WTC11 (cell line): ENCODE results near the gene ZNF438. TPM values are rescaled to one million over a fixed set of nuclear protein-coding genes. Genes with fewer than 3 reads are reported as not detected.

ENCODE experiments used
- ATAC-seq: fragments of 200-7000 bp; cut with Tn5 transposase; 2 replicates; pipeline ENCODE4 v1.10.0; 2021; ENCODE audit warnings: mild to moderate bottlenecking, moderate library complexity
- CTCF ChIA-PET: fragments of 300-600 bp; sonication (Branson Sonifier 250); formaldehyde crosslinking; loops from one replicate; lab custom pipeline; 2021; ENCODE audit warnings: antibody characterized with exemption; lab: Charles Lee
- POLR2A ChIA-PET: fragments of 350-600 bp; sonication (Branson Sonifier 250); formaldehyde crosslinking; loops from one replicate; lab custom pipeline; 2021; ENCODE audit warnings: antibody characterized with exemption; lab: Charles Lee
- DNase-seq: peaks from one replicate; pipeline ENCODE4 v3.0.0; 2021; ENCODE audit warnings: low spot score
- H3K27ac Mint-ChIP-seq: 2 replicates; pipeline ENCODE4 v1.8.0; 2021; ENCODE audit warnings: mixed read lengths
- H3K27me3 Mint-ChIP-seq: 2 replicates; pipeline ENCODE4 v1.8.0; 2021; ENCODE audit warnings: low read depth, mild to moderate bottlenecking, moderate library complexity, mixed read lengths
- H3K36me3 Mint-ChIP-seq: 2 replicates; pipeline ENCODE4 v1.8.0; 2021; ENCODE audit warnings: mixed read lengths
- H3K4me1 Mint-ChIP-seq: 2 replicates; pipeline ENCODE4 v1.8.0; 2022; ENCODE audit warnings: mixed read lengths
- H3K4me3 Mint-ChIP-seq: 2 replicates; pipeline ENCODE4 v1.8.0; 2021; ENCODE audit warnings: mild to moderate bottlenecking, moderate library complexity, mixed read lengths
- H3K9me3 Mint-ChIP-seq: 2 replicates; pipeline ENCODE4 v1.8.0; 2021; ENCODE audit warnings: mixed read lengths
- GABPB1 ChIP-seq: sonication (generic); formaldehyde crosslinking; IDR thresholded peaks from 2 replicates; pipeline ENCODE4 v1.8.1; 2023; ENCODE audit warnings: mild to moderate bottlenecking, missing genetic modification reagents
- HMGA2 ChIP-seq: fragments of 250-450 bp; sonication (Bioruptor Pico); IDR thresholded peaks from 2 replicates; pipeline ENCODE4 v1.4.0; 2021; ENCODE audit warnings: mild to moderate bottlenecking, moderate library complexity
- IRF2 ChIP-seq: sonication (generic); formaldehyde crosslinking; IDR thresholded peaks from 2 replicates; pipeline ENCODE4 v1.8.0; 2022; ENCODE audit warnings: low read depth, missing genetic modification reagents, borderline replicate concordance
- MLX ChIP-seq: sonication (generic); formaldehyde crosslinking; IDR thresholded peaks from 2 replicates; pipeline ENCODE4 v1.8.1; 2023; ENCODE audit warnings: mild to moderate bottlenecking, missing genetic modification reagents, moderate library complexity
- MYBL2 ChIP-seq: sonication (generic); formaldehyde crosslinking; IDR thresholded peaks from 2 replicates; pipeline ENCODE4 v1.8.1; 2023; ENCODE audit warnings: mild to moderate bottlenecking, moderate library complexity, missing genetic modification reagents
- PRRX2 ChIP-seq: fragments of 250-450 bp; sonication (Bioruptor Pico); IDR thresholded peaks from 2 replicates; pipeline ENCODE4 v1.8.0; 2021; ENCODE audit warnings: mild to moderate bottlenecking
- STAT6 ChIP-seq: sonication (generic); formaldehyde crosslinking; conservative IDR thresholded peaks from 2 replicates; pipeline ENCODE4 v1.8.1; 2023; ENCODE audit warnings: mild to moderate bottlenecking, low read depth, missing genetic modification reagents, moderate library complexity
- ZNF425 ChIP-seq: fragments of 250-450 bp; sonication (Bioruptor Pico); conservative IDR thresholded peaks from 2 replicates; pipeline ENCODE4 v1.9.0; 2021; ENCODE audit warnings: mild to moderate bottlenecking
- ZNF532 ChIP-seq: fragments of 250-450 bp; sonication (Bioruptor Pico); IDR thresholded peaks from 2 replicates; pipeline ENCODE4 v1.9.0; 2021; ENCODE audit warnings: mild to moderate bottlenecking, borderline replicate concordance
- total RNA-seq: library from RNA; stranded (reverse); gene quantifications from 3 replicates; pipeline ENCODE4 v1.2.3, GENCODE V29; 2021
- TF ChIP-seq, protein P1 (sequence below): fragments of 250-450 bp; sonication (Bioruptor Pico); IDR thresholded peaks from 2 replicates; pipeline ENCODE4 v1.8.0; 2021; ENCODE audit warnings: mild to moderate bottlenecking
- TF ChIP-seq, protein P2 (sequence below): sonication (generic); formaldehyde crosslinking; IDR thresholded peaks from 2 replicates; pipeline ENCODE4 v1.8.1; 2023; ENCODE audit warnings: mild to moderate bottlenecking, moderate library complexity, missing genetic modification reagents
- TF ChIP-seq, protein P3 (sequence below): sonication (generic); formaldehyde crosslinking; conservative IDR thresholded peaks from 2 replicates; pipeline ENCODE4 v1.8.1; 2022; ENCODE audit warnings: mild to moderate bottlenecking, missing genetic modification reagents

The ZNF438 gene
- total RNA-seq, 1 experiment from 2014 or later: 1.9 TPM

DNA sequence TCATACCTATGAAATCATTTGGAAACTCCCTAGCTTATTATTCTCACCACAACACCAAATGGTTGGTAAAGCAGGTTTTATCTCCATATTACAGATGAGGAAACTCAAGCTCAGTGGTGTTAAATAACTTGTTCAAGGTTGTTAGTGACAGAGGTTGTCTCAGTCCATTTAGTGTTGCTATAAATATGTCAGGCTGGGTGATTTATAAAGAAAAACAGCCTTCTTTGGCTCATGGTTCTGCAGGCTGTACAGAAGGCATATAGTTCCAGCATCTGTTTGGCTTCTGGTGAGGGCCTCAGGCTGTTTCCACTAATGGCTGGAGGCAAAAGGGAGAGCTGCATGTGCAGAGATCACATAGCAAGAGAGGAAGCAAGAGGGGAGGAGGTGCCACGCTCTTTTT lies 96.6 kb downstream of the ZNF438 start (continued):
- TF ChIP-seq, protein P1, sequence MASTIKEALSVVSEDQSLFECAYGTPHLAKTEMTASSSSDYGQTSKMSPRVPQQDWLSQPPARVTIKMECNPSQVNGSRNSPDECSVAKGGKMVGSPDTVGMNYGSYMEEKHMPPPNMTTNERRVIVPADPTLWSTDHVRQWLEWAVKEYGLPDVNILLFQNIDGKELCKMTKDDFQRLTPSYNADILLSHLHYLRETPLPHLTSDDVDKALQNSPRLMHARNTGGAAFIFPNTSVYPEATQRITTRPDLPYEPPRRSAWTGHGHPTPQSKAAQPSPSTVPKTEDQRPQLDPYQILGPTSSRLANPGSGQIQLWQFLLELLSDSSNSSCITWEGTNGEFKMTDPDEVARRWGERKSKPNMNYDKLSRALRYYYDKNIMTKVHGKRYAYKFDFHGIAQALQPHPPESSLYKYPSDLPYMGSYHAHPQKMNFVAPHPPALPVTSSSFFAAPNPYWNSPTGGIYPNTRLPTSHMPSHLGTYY: no peak
- TF ChIP-seq IRF2 (CRISPR knock-in tag) (no peak), ZNF532 (CRISPR knock-in tag) (no peak), GABPB1 (CRISPR knock-in tag) (no peak), PRRX2 (CRISPR knock-in tag) (no peak)
- TF ChIP-seq, protein P2, sequence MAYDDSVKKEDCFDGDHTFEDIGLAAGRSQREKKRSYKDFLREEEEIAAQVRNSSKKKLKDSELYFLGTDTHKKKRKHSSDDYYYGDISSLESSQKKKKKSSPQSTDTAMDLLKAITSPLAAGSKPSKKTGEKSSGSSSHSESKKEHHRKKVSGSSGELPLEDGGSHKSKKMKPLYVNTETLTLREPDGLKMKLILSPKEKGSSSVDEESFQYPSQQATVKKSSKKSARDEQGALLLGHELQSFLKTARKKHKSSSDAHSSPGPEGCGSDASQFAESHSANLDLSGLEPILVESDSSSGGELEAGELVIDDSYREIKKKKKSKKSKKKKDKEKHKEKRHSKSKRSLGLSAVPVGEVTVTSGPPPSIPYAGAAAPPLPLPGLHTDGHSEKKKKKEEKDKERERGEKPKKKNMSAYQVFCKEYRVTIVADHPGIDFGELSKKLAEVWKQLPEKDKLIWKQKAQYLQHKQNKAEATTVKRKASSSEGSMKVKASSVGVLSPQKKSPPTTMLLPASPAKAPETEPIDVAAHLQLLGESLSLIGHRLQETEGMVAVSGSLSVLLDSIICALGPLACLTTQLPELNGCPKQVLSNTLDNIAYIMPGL (CRISPR knock-in tag): no peak
- TF ChIP-seq, all 79 proteins: peak for 0

GRCh38 chr10:30931094-30931493 lies 100.6 kb downstream of the ZNF438 start:
- Mint-ChIP-seq H3K27me3 (0 out of 2 replicates have a peak, but pooled peaks cover 3% of the 10 kb centered on the region), H3K4me3 (no peak overlapping the region), H3K36me3 (peaks cover 37% of the 10 kb centered on the region), H3K27ac (no peak overlapping the region), H3K4me1 (no peaks in the 10 kb centered on the region), H3K9me3 (peaks cover 46% of the 10 kb centered on the region)
- CTCF ChIA-PET: no interaction called here
- DNase-seq: no peak
- TF ChIP-seq, protein P2 (CRISPR knock-in tag): no peak
- TF ChIP-seq ZNF425 (CRISPR knock-in tag) (no peak), MYBL2 (CRISPR knock-in tag) (no peak), MLX (CRISPR knock-in tag) (no peak), HMGA2 (CRISPR knock-in tag) (no peak), STAT6 (CRISPR knock-in tag) (no peak)
- TF ChIP-seq, protein P3, sequence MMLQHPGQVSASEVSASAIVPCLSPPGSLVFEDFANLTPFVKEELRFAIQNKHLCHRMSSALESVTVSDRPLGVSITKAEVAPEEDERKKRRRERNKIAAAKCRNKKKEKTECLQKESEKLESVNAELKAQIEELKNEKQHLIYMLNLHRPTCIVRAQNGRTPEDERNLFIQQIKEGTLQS (CRISPR knock-in tag): no peak
- POLR2A ChIA-PET: no interaction called here
- ATAC-seq: no peak
